Lower lobe of right lung (tissue), 2 donors: ENCODE results near the gene RNFT2. TPM values are rescaled to one million over a fixed set of nuclear protein-coding genes. Genes with fewer than 3 reads are reported as not detected.
A peak's percentile ranks its signal among the peaks of the same experiment; 100 is the strongest.

ENCODE experiments used
- ATAC-seq, 2 donors: fragments of 200-7000 bp; cut with Tn5 transposase; one replicate each; pipeline ENCODE4 v1.9.1; 2020 to 2022; ENCODE audit warnings: mild to moderate bottlenecking in 2 of 2, moderate library complexity in 2 of 2
- DNase-seq: peaks from one replicate; pipeline ENCODE4 v3.0.0-alpha.2; 2020
- H3K27ac ChIP-seq: fragments of 200-600 bp; one replicate; pipeline ENCODE4 v1.8.0; 2022
- H3K27me3 ChIP-seq: fragments of 200-600 bp; one replicate; pipeline ENCODE4 v1.8.0; 2022; ENCODE audit warnings: low read depth
- H3K36me3 ChIP-seq: fragments of 200-600 bp; one replicate; pipeline ENCODE4 v1.8.0; 2022; ENCODE audit warnings: mild to moderate bottlenecking
- H3K4me1 ChIP-seq: fragments of 200-600 bp; one replicate; pipeline ENCODE4 v1.8.0; 2022
- H3K4me3 ChIP-seq: fragments of 200-600 bp; one replicate; pipeline ENCODE4 v1.8.0; 2022; ENCODE audit warnings: mild to moderate bottlenecking
- H3K9me3 ChIP-seq: fragments of 200-600 bp; one replicate; pipeline ENCODE4 v1.8.0; 2022
- intact Hi-C: fragments of 100-400 bp; cut with DNase I; formaldehyde crosslinking; loops from one replicate; pipeline ENCODE4 v1.11.0; 2022
- total RNA-seq: library from RNA; stranded (reverse); fragmentation: NEBNext Ultra II Directional; extraction: Animal tissue kit (Norgen Biotek cat#: 25700); gene quantifications from one replicate; pipeline ENCODE4 v1.2.1, GENCODE V29; 2021
- TF ChIP-seq, protein P1 (sequence below): fragments of 200-600 bp; IDR thresholded peaks from one replicate; pipeline ENCODE4 v1.8.0; 2022; ENCODE audit warnings: antibody characterized with exemption, mild to moderate bottlenecking
- donor health status: DM: no; HTN: yes; CAD: no; lungs with severe emphysema.

RNFT2 gene
- total RNA-seq, 1 donor from 2014 or later, result 3.3 TPM

DNA sequence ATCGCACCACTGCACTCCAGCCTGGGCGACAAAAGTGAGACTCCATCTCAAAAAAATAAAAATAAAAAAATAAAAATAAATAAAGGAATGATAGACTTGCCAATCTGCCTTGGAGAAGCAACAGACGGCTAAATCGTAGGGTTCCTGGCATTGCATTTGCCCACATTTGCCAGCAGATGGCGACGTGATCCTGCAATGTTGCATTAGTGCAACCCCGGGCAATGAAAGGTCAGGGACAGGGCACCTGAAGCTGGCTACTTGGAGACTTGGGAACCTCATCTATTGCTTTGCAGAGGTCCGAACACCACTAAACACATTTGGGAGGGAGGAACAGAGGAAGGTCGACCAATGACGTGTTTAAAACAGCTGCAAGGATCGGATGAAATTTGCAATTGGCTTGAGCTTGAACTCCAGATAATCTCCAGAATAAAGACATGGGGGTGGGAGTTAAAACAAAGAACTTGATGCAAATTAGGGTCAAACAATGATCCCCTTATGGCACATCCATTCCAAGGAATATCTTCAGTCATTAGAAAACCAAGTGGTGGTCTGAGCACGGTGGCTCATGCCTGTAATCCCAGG is 34.8 kb upstream of the RNFT2 start:
- Histone ChIP-seq H3K4me3 (no peak overlapping the region), H3K9me3 (no peaks in the 10 kb centered on the region), H3K27me3 (no peaks in the 10 kb centered on the region), H3K27ac (no peak overlapping the region), H3K4me1 (peaks cover 4% of the 10 kb centered on the region), H3K36me3 (no peaks in the 10 kb centered on the region)
- peak; percentile 82 to 90 for ATAC-seq
- peak; percentile 73 for DNase-seq
- intact Hi-C loops, result no loop called here
- TF ChIP-seq, protein P1, sequence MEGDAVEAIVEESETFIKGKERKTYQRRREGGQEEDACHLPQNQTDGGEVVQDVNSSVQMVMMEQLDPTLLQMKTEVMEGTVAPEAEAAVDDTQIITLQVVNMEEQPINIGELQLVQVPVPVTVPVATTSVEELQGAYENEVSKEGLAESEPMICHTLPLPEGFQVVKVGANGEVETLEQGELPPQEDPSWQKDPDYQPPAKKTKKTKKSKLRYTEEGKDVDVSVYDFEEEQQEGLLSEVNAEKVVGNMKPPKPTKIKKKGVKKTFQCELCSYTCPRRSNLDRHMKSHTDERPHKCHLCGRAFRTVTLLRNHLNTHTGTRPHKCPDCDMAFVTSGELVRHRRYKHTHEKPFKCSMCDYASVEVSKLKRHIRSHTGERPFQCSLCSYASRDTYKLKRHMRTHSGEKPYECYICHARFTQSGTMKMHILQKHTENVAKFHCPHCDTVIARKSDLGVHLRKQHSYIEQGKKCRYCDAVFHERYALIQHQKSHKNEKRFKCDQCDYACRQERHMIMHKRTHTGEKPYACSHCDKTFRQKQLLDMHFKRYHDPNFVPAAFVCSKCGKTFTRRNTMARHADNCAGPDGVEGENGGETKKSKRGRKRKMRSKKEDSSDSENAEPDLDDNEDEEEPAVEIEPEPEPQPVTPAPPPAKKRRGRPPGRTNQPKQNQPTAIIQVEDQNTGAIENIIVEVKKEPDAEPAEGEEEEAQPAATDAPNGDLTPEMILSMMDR, result peak; percentile 95

DNA sequence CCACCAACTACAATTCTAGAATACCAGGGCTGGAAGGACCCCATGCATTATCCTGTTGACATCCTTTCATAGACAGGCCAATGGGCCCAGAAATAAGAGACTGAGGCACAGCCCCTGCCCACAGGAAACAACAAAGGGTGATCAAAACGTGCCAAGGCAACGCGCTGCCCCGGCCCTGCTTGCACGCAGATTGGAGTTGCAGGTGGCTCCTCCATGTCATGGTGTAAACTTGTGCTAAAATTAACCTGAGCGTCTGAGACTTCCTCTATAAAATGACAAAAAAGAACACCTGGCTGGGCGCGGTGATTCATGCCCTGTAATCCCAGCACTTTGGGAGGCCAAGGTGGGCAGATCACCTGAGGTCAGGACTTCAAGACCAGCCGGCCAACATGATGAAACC is 30.4 kb upstream of the RNFT2 start:
- H3K4me3 ChIP-seq, result no peak overlapping the region
- H3K27ac ChIP-seq, result no peak overlapping the region
- ATAC-seq, result no peak
- no peaks in the 10 kb centered on the region for H3K27me3 ChIP-seq
- H3K4me1 ChIP-seq, result peaks cover 12% of the 10 kb centered on the region
- H3K9me3 ChIP-seq, result no peaks in the 10 kb centered on the region
- no peak for DNase-seq
- intact Hi-C loops, result no loop called here
- H3K36me3 ChIP-seq, result no peaks in the 10 kb centered on the region
- TF ChIP-seq, protein P1, result no peak

DNA sequence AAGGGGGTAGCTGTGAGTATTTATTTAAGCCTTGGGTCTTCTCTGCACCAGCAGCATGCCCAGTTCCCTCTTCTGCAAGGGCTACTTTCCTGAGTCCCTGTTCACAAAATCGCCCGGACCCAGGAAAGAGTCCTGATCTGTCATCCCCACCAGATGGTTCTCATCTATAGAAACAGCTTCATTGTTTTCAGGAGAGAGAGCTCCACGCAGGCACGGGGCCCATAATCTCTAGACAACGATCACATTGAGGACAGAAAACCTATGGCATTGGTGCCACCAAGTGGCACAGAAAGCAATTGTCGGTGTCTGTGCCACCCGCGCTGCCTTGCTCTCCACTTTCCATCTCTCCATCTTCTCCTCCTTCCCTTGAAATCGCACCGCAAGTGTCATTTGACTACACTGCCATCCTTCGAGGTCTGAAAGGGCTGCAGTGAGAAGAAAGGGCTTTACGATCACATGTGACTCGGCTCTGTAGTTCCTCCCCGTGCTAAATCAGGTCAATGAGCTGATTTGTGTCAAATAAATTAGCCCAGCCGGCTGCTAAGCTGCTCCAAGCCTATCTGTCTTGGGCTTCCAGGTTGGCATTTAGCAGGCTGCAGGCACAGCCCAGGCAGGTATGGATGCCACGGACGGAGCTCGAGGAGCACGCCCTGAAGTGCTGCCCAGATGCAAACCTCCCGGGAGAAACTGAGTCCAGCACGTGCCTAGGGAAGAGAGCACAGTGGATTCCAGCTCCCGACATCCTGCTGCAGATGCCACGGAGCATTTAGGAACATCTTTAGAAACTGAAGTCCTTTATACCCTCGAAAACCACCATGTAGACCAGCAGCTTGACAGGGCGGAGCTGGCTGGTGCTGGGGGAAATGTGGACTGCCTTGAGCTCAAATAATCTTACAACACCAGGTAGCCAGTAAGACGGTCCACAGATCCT is 29.0 kb upstream of the RNFT2 start:
- Histone ChIP-seq H3K36me3 (no peaks in the 10 kb centered on the region), H3K4me3 (peak overlapping the region; percentile 22), H3K4me1 (peaks cover 12% of the 10 kb centered on the region), H3K27ac (no peak overlapping the region), H3K9me3 (no peaks in the 10 kb centered on the region), H3K27me3 (no peaks in the 10 kb centered on the region)
- intact Hi-C loops, result no loop called here
- TF ChIP-seq, protein P1, result peak; percentile 69
- ATAC-seq, result peak; percentile 76 to 83
- no peak for DNase-seq

DNA sequence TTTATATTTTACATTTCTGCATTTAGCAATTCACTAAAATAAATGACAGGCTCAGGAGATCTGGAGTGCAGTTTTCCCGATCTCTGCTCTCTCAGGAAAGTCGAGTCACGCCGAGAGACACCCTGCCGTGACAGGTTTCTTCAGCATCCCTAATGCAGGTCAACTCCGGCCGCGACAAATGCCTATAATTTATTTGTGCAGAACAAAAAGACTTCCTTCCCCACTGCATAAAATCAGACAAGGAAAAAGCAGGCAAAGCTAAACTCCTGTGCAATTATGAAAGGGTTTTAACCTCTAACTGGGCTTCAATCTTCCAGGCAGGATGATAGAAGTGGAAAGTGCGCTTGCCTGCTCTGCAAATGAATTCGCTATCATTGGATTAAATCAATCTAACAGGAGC is 28.3 kb upstream of the RNFT2 start:
- H3K27me3 ChIP-seq, result no peaks in the 10 kb centered on the region
- TF ChIP-seq, protein P1, result no peak
- H3K4me3 ChIP-seq, result no peak overlapping the region
- DNase-seq (no peak), ATAC-seq (no peak)
- H3K36me3 ChIP-seq, result no peaks in the 10 kb centered on the region
- H3K9me3 ChIP-seq, result no peaks in the 10 kb centered on the region
- H3K4me1 ChIP-seq, result peaks cover 12% of the 10 kb centered on the region
- no peak overlapping the region for H3K27ac ChIP-seq
- intact Hi-C loops, result no loop called here

DNA sequence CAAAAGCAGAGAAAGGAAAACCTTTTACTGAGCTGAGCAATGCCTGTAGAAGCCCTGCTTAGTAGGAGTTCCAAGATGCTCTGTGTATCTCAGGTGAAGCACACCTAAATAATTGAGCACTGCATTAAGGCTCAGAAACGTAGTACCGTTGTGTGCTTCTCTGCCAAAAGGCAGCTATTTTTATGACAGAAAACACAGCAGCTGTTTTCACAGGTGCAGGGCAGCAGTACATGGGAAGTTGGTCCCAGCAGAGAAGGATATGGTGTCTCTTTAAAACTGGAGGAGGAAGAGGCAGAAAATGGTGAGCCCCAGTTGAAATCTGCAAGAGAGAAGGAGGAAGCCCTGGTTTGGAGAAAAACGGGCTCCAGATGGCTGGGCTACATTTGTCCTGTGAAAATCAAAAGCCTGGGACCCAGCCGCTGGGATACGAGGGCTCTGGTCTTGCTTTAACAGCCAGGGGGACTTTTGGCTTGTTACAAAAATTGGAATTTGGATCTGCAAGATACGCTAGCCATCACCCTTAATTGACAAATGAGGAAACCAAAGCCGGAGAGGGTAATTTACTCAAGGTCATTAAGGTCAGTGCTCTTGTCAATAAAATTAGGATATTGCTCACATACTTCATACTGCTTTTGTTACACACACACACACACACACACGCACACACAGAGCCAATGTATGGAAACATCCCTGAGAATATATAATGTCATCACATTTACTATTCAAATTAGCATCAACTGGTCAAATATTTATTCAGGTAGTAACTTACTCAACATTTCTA is 27.6 kb upstream of the RNFT2 start:
- ATAC-seq (no peak), DNase-seq (no peak)
- no peaks in the 10 kb centered on the region for H3K27me3 ChIP-seq
- H3K4me3 ChIP-seq, result no peak overlapping the region
- no peak overlapping the region for H3K27ac ChIP-seq
- no peaks in the 10 kb centered on the region for H3K9me3 ChIP-seq
- intact Hi-C loops, result no loop called here
- H3K36me3 ChIP-seq, result peaks cover 5% of the 10 kb centered on the region
- TF ChIP-seq, protein P1, result no peak
- H3K4me1 ChIP-seq, result peaks cover 12% of the 10 kb centered on the region
